Stimulated activated CD4-positive, alpha-beta T cell treated with anti-CD3 and anti-CD28 coated beads, Interleukin-15, amount 100 ng/mL, for 48 hours (primary cell): ENCODE measurements around the gene ATL2.
"Not testable (repeated sequence)": the region's sequence is repeated elsewhere in the genome, so short reads cannot be mapped to it uniquely, and the experiment has no call there.

Experiments used
- DNase-seq, 2 donors: peaks; one replicate each; pipeline ENCODE4 v3.0.0-alpha.2; 2020; ENCODE audit warnings: low read depth in 2 of 2

Gene ATL2

GRCh38 chr2:38390947-38391346, 13.9 kb upstream of the ATL2 start:
- no peak for DNase-seq

DNA sequence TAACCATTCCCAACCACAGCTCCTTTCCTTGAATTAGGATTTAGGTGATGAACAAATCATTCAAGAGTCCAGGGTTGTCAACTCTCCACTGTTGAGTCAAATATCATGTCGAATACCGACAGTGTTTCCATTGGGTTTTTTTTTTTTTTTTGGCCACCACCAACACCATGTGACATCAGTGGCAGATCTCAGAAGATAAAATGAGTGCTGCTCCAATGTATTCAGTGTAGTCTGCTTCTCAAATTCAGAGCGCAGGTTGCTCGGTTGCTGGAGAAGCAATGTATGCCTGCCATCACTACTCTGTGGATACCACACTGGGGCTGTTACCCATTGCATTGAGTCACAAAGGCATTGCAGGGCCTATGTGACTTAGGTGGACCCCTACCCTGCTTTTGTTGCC, 10.8 kb upstream of the ATL2 start:
- no peak for DNase-seq

GRCh38 chr2:38386821-38387220, 9.7 kb upstream of the ATL2 start:
- no peak for DNase-seq

- DNase-seq = no peak
These were observed 9.3 kb upstream of the ATL2 start for GRCh38 chr2:38386377-38386776.

DNA sequence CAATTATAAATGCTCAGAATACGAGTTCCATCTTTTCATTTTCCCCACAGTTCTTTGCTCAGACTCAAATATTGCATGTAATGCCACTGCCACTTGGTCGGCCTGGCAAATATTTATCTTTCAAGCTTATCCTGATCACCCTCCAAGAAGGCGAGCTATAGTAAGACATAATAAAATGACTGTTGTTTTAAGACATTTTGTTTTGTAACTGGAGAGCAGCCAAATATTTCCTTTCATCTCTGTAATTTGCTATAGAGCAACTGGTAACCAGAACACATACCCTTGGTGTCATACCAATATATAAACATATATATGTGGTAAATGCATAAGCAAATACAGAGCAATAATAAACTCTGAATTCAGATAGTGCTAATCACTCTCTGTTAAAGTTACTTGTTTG, 7.3 kb upstream of the ATL2 start:
- DNase-seq = no peak

DNA sequence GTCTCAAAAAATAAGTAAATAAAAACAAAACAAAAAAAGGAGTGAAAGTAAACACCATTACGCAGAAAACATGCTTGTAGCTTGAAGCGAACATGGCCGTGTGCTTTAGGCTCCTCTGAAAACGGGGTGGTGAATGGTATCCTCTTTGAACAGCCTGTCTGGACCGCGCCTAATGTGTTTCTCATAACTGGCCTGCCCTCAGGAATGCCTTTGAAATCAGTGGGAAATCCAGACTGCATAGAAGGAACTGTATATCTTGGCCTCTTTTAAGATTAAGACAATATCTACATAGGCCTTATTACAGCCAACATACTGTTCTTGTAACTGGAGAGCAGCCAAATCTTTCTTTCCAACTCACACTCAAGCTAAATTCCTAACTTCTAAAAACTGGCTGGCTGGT, 6.7 kb upstream of the ATL2 start:
- DNase-seq = not testable (repeated sequence)

DNA sequence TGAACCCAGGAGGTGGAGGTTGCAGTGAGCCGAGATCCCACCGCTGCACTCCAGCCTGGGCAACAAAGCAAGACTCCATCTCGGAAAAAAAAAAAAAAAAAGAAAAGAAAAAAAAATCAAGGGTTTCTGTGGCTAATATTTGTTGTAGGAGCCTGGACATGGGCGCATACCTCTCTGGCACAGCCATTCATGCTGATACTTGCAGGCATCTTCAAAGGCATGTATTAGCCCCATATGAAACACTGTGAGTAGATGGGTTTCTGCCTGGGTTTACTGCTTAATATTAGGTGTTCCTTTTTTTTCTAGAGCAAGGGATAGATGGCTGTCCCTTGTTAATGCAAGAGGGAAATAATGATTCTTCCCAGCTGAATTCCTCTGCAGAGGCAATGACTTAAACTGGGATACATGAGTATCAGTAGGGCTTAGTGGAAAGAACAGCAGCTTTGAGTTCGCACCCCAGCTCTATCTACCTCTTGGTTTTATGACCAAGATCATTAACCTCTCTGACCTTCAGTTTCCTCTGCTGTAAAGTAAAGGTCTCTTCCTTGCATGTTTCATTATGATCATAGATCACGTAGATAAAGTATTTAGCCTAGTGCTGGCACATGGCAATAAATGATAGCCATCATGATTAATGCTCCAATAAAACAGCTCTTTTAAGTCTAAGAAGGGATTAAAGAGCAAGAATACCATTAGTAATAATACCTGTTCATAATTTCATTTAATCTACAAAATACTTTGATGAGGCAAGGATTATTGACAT, 4.5 kb upstream of the ATL2 start:
- DNase-seq = no peak

DNA sequence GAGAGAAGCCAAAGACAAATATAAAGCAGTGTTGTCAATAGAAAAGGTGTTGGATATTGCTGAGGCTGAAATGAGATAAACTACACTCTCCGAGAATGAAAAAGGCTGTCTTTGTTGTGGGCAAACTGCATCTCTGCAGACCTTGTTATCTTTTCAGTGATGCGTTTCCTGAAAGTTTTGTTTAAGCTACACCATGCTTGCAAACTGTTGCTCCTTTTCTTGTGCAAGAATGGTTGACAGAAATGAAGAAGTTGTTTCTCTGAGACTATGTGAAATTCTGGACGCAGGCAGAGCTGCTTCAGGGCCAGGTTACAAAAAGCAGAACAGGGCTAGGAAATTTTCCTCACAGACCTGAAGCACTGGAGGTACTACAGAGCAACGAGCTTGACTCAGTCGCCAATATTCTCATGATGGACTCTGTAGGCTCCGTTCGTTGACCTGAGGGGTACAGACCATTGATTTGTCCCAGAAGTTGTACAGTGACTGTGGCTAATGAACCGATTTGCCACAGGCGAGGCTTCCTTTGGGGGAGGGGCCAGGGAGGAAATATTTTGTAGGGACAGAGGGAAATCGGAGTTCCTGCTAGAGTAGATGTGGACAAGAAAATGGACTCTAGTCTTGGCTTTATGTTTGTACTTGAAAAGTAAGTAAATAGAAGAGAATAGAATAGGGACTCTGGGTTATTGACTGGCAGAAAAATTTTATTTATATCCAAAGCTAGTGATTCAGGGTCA, 3.5 kb upstream of the ATL2 start:
- DNase-seq = no peak

- DNase-seq = peak; percentile 39 to 54
These were observed 575 bp downstream of the ATL2 start for GRCh38 chr2:38376346-38377049.

DNA sequence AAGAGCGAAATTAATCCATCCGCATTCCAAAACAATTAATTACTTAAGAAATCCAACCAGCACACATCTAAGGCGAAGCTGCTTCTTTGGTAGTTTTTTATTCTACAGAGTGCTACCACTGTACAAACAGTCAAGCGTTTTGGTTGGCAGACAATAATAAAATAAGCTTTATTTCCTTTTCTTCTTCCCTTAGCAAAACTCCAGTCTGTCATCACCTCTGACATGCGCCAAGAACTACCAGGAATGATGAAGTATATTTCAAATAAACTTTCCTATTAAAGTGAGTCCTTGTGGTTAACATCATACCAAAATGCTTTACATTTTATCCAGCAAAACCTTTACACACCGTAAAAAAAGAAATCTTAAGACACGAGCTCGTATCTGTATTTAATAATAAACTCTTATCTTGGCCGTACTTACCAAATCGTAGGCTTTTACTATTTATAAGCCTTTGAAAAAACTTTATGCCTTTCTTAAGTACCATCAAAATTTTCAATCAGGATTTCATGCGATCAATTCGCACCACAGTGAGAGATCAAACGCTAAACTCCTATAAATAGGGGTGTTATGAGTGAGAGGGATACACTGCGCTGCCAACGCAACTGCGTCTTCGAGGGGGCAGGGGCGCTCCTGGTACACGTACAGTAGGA, 1.3 kb downstream of the ATL2 start:
- peak in 1 of 2 donors; percentile 45 for DNase-seq

DNA sequence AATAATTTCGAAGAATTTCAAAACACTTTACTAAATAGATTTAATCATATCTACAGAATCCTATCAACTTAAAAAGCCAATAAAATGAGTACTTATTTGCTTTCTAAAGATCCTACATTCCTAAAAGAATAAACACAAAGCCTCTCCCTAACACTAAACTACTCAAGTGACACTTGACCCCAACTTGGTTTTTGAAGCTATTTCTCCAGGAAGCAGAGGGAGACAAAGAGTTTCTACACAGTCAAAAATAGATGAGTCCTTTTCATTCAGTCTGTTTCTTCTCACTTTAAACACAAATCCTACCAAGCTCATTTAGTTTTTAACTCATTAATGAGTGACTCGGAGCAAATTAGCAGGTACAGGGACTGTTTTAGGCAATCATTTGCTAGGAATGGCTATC, 2.1 kb downstream of the ATL2 start:
- no peak for DNase-seq

GRCh38 chr2:38371235-38371634, 5.8 kb downstream of the ATL2 start:
- no peak for DNase-seq

GRCh38 chr2:38370664-38371063, 6.4 kb downstream of the ATL2 start:
- DNase-seq = no peak

DNA sequence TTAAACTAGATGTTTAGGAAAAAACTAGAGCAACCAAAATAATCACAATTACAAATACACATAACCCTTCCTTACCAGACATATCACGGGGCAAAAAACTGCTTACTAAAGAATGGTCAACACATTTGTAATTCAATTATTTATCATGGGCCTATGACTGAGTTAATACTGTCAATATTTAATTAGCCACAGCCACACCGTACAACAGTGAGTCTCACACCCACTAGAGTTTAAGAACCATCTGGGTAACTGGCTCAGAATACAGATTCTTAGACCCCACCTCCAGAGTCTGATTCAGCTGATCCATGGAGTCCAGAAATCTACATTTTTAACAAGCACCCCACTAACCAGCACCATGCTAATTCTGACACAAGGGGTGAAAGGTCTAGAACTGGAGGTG, 14.8 kb downstream of the ATL2 start:
- DNase-seq = no peak

DNA sequence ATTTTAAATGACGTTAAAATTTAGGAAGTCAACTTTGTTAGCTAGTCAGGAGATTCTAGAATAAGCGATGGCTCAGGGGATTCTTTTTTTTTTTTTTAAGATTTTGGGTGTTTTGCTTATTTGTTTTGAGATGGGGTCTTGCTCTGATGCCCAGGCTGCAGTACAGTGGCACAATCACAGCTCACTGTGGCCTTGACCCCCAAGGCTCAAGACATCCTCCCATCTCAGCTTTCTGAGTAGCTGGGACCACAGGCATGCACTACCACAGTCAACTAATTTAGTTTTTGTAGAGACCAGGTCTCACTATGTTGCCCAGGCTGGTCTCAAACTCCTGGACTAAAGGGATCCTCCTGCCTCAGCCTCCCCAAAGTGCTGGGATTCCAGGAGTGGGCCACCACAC, 16.9 kb downstream of the ATL2 start:
- DNase-seq = no peak

- no peak for DNase-seq
These were observed 23.7 kb downstream of the ATL2 start for GRCh38 chr2:38353402-38353801.

- DNase-seq = no peak
These were observed 24.7 kb downstream of the ATL2 start for GRCh38 chr2:38352336-38352735.

GRCh38 chr2:38345323-38346038, 31.6 kb downstream of the ATL2 start:
- DNase-seq = no peak

GRCh38 chr2:38344813-38345212, 32.3 kb downstream of the ATL2 start:
- no peak for DNase-seq

GRCh38 chr2:38343212-38343611, 33.9 kb downstream of the ATL2 start:
- DNase-seq = no peak

DNA sequence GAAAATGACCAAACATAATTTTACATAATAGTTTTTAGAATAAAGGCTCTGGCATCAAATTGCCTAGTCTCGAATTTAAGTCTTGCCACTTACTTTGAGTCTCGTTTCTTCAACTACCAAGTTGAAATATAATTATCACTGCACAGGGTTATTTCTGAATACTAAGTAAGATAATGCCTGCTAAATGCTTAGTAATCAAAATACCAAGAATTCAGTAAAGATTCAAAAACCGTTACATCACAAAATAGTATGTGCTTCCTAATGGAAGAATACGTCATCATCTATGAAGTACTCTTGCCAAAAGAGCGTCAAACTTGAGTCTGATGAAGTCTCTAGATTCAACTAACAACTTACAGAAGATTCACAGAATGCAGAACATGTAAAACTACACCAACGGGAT, 40.5 kb downstream of the ATL2 start:
- DNase-seq = no peak

- DNase-seq = no peak
These were observed 46.3 kb downstream of the ATL2 start for GRCh38 chr2:38330754-38331153.
